HG03103 (cell line): ENCODE measurements around the gene CRPPA.
"Not testable (repeated sequence)": the region's sequence is repeated elsewhere in the genome, so short reads cannot be mapped to it uniquely, and the experiment has no call there.

Experiments used
- ATAC-seq: cut with Tn5 transposase; IDR thresholded peaks from one replicate; pipeline ENCODE4 v1.9.1; 2021; ENCODE audit warnings: low read depth; ENCODE audit not compliant: unreplicated experiment

Gene CRPPA

GRCh38 chr7:16421333-16422102 lies at the start of gene CRPPA:
Gene CRPPA, minus strand, starts transcription at chr7:16421538. Its CDS starts 216 bp downstream, at chr7:16421322.
- peak; percentile 30 for ATAC-seq

GRCh38 chr7:16465469-16466361 lies 44.4 kb upstream of the CRPPA start, which contains the start of gene SOSTDC1:
Gene SOSTDC1, minus strand, starts transcription at chr7:16465738. Its CDS starts 70 bp downstream, at chr7:16465668.
- no peak for ATAC-seq

- no peak for ATAC-seq
Observed at GRCh38 chr7:16463949-16464715, 42.8 kb upstream of the CRPPA start.

GRCh38 chr7:16463520-16463919 lies 42.2 kb upstream of the CRPPA start:
- ATAC-seq: no peak

- no peak for ATAC-seq
Observed at GRCh38 chr7:16462431-16462889, 41.1 kb upstream of the CRPPA start.

GRCh38 chr7:16460789-16461493 lies 39.6 kb upstream of the CRPPA start:
- ATAC-seq: no peak

GRCh38 chr7:16456303-16456702 lies 35.0 kb upstream of the CRPPA start:
- not testable (repeated sequence) for ATAC-seq

- ATAC-seq: no peak
Observed at GRCh38 chr7:16455591-16455990, 34.3 kb upstream of the CRPPA start.

GRCh38 chr7:16450366-16450765 lies 29.0 kb upstream of the CRPPA start:
- no peak for ATAC-seq

- ATAC-seq: no peak
Observed at GRCh38 chr7:16447876-16448275, 26.5 kb upstream of the CRPPA start.

- no peak for ATAC-seq
Observed at GRCh38 chr7:16446508-16446907, 25.2 kb upstream of the CRPPA start.

GRCh38 chr7:16443871-16444270 lies 22.5 kb upstream of the CRPPA start:
- ATAC-seq: not testable (repeated sequence)

GRCh38 chr7:16438988-16439387 lies 17.6 kb upstream of the CRPPA start:
- no peak for ATAC-seq

- no peak for ATAC-seq
Observed at GRCh38 chr7:16436306-16436705, 15.0 kb upstream of the CRPPA start.

- ATAC-seq: no peak
Observed at GRCh38 chr7:16433568-16434122, 12.3 kb upstream of the CRPPA start.

GRCh38 chr7:16432425-16432731 lies 11.0 kb upstream of the CRPPA start:
- no peak for ATAC-seq

- peak; percentile 83 for ATAC-seq
Observed at GRCh38 chr7:16431646-16432424, 10.5 kb upstream of the CRPPA start.

GRCh38 chr7:16430133-16430532 lies 8.8 kb upstream of the CRPPA start:
- no peak for ATAC-seq

GRCh38 chr7:16428672-16429071 lies 7.3 kb upstream of the CRPPA start:
- ATAC-seq: no peak
